Inflammatory macrophage treated with lipopolysaccharide for 1 hour (primary cell): ENCODE results near the gene AUP1.

Source experiments
- DNase-seq, 2 donors: peaks; one replicate each; pipeline ENCODE4 v3.0.0-alpha.2; 2020 to 2022

Gene AUP1

GRCh38 chr2:74535440-74535965, 6.0 kb upstream of the AUP1 start:
- DNase-seq: no peak

GRCh38 chr2:74534411-74534810, 4.9 kb upstream of the AUP1 start:
- DNase-seq: no peak

GRCh38 chr2:74533464-74533863, 4.0 kb upstream of the AUP1 start:
- DNase-seq: no peak

GRCh38 chr2:74532222-74532621, 2.7 kb upstream of the AUP1 start:
- peak in 1 of 2 donors; percentile 55 for DNase-seq

- no peak for DNase-seq
These were observed 2.2 kb upstream of the AUP1 start for GRCh38 chr2:74531666-74532065.

- peak; percentile 38 to 64 for DNase-seq
These were observed 1.0 kb upstream of the AUP1 start for GRCh38 chr2:74530239-74531187.

GRCh38 chr2:74528600-74529356, 728 bp downstream of the AUP1 start:
- no peak for DNase-seq

GRCh38 chr2:74527741-74528140, 1.8 kb downstream of the AUP1 start:
- no peak for DNase-seq

GRCh38 chr2:74526649-74527230, 2.8 kb downstream of the AUP1 start:
- no peak for DNase-seq

- peak; percentile 32 to 49 for DNase-seq
These were observed 3.5 kb downstream of the AUP1 start, which contains the start of gene DQX1 for GRCh38 chr2:74525717-74526648. DQX1 (minus strand) TSS chr2:74526231; CDS start chr2:74525729, 502 bp downstream.

- DNase-seq: no peak
These were observed 4.4 kb downstream of the AUP1 start for GRCh38 chr2:74524955-74525716.

- no peak for DNase-seq
These were observed 5.5 kb downstream of the AUP1 start for GRCh38 chr2:74524005-74524404.

GRCh38 chr2:74522516-74522915, 7.0 kb downstream of the AUP1 start:
- no peak for DNase-seq

GRCh38 chr2:74516650-74517049, 12.9 kb downstream of the AUP1 start:
- no peak for DNase-seq

GRCh38 chr2:74515981-74516633, 13.4 kb downstream of the AUP1 start:
- DNase-seq: peak; percentile 50 to 68

GRCh38 chr2:74515271-74515980, 14.1 kb downstream of the AUP1 start:
- DNase-seq: no peak

- no peak for DNase-seq
These were observed 14.9 kb downstream of the AUP1 start, which contains the start of gene TLX2 for GRCh38 chr2:74514368-74515270. TLX2 (plus strand) TSS chr2:74514450; CDS start chr2:74514807, 357 bp downstream.

- no peak for DNase-seq
These were observed 15.7 kb downstream of the AUP1 start for GRCh38 chr2:74513605-74514367.
